GF-D8 (cell line): ENCODE results near the gene CAV3.

ENCODE experiments used
- DNase-seq: peaks from one replicate; lab custom pipeline; 2025; lab: John Stamatoyannopoulos, UW

CAV3 gene

DNA sequence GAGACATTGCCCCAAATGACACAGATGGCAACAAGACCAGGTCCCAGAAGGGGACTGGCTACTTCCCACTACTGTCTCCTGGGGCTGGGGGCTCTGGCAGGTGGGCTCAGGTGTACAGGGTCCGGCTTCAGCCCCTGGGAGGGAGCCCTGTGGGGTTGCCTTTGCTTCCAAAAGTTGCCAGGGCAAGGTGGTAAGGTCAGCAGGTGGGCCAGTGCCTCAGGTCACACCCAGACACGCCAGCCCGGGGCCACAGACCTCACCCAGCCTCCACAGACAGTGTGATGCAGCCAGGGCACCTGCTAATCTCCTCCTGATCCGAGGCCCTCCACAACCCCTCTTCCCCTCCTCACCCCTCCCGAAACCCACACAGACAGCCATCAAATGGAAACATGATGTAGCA lies 28.3 kb downstream of the CAV3 start:
- DNase-seq: no peak

DNA sequence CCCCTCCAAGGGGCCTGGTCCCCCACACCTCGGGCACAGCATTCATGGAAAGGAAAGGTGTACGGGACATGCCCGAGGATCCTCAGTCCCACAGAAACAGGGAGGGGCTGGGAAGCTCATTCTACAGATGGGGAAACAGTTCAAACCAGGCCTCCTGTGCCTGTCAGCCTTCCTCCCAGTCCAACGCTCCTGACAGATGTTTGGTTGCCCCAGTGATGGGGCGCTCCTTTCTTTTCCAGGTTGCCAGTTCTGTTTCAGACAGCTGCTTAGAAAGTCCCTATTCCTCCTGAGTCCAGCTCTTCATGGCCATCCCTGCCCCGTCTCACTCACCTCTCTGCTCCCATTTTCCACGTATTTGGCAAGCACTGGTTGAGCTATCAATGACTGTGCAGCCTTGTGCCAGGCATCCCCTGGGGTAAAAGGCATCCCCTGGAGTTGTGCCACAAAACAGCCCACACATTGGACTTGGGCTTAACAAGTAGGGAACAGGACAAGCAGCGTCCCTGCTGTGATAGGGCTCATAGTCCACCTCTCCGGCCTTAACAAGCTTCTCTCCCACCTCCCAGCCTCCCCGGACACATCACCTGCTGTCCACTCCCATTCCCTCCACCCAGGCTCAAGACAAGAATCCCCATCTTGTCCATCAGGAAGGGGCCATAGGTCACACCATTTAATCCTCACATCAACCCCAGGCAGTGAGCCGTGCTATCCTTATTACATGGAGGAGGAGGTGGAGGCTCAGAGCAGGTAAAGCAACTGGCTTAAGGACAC lies 29.2 kb downstream of the CAV3 start:
- no peak for DNase-seq

DNA sequence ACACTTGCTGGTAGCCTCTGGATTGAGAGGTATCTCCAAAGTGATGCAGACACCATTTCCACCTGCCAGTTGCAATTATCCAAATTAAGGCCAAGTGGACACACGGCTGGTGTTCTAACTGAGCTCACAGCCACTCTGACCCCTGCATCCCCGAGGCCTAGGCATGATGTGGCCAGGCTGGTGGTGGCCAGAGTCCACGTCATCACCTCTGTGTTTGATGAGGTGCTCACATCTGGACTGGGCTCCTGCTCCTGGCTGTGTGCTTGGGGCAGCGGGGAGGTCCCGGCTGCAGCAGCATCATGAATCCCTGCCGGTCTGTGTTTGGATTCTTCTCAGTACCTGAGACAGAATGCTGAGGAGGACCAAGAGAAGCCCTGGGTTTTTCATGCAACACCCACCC lies 30.9 kb downstream of the CAV3 start:
- no peak for DNase-seq

DNA sequence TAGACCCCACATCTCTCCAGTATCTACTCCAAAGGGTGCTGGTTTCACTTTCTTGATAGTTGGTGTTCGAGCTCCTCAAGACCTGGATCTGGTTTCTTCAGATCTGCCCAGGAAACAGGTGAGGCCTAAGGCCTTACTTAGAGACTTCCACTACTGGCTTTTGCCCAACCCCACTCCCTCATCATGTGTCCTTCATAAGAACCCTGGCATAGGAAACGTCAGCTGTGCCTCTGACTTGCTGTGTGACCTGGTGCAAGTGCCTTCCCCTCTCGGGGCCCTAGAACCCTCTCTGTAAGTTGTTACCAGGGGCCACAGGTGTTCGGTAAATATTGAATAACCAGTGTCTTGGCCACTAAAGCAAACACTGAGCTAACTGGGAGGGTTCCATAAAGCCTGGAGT lies 31.9 kb downstream of the CAV3 start:
- no peak for DNase-seq

DNA sequence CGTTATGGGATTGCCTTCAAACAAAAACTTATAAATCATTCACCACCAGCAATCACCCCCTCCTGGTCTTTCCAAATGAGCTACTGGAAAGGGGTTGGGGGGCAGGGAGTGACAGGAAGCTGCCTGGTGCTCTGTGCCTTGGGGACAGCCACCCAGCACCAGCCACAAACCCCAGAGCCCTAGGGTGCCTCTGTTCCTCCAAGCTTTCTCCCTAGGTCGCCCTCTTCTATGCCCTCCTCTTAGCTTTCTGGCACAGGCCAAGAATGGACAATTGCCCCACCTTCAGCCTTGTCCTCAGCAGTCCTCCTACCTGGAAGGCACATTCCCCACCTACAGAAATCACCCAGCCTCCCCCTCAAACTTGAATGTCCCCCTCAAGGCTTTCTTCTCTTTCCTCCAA lies 32.5 kb downstream of the CAV3 start:
- no peak for DNase-seq

DNA sequence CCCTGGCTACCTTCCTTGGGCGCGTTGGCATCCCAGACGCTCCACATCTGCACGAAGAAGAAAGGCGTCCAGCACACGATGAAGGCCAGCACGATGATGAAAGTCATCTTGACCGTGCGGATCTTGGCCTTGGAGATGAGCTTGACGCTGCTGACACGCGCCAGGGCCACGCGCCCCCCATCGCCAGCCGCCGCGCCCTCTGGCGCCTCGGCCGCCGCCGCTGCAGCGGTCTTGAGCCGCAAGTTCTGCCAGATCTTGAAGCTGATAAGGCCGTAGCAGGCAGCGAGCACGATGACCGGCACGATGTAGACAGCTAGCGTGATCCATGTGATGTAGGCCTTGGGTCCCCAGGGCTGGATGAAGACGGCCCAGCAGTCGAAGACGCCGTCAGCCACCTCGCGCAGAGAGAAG lies 33.7 kb downstream of the CAV3 start:
- DNase-seq: no peak

DNA sequence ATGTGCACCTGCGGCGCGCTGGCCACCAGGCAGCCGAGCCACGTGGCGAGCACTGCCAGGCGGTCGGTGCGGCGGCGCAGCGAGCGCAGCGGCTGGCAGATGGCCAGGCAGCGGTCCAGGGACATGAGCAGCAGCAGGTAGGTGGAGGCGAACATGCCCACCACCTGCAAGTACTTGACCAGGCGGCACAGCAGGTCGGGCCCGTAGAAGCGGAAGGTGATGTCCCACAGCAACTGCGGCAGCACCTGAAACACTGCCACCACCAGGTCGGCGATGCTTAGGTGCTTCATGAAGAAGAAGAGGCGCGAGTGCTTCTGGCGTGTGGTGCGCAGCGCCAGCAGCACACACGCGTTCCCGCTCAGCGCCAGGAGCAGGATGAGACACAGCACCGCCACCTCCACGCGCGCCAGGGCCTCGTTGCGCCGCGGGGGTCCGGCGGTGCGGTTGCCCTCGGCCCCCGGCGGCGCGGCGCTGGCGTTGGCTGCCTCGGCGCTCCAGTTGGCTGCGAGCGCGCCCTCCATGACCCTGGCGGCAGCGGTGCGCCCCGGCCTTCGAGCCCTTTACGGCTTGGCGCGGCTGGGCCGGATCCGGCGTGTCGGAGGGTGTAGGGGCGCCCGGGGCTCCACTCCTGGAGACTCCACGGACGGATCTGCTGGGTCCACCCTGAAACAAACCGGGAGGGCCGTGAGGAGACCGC lies 34.2 kb downstream of the CAV3 start:
- no peak for DNase-seq

DNA sequence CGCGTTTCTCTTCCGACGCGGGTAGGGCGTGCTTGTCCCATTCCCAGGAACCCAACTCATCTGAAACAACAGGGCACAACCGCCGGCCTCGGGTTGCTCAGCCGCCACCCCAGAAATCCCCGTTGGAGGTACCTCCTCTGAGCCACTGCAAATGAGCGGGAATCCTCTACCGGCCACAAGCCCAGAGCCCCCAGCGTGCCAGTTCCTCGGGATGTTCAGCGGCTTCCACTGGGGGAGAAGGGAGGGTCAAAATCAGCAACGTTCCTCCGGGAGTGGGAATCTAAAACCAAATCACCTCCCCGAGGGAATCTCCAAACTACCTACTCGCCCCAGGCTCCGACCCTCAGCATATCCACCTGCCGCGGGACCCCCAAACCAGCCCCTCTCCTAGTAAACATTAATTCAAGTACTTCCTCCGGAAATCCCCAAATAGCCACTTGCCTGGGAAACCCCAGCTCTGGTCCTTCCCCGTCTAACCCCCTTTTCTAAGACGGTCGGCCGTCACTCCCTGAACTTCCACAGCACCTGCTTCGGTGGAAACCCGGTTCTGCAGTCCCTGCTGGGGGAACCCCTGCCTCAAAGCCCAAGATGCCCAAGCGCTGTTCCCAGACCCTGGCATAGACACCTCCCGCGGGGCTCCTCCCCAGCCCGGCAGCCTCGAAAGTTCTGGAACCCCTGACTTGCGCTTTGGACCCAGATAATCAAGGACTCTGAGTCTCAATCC lies 34.9 kb downstream of the CAV3 start:
- DNase-seq: no peak

DNA sequence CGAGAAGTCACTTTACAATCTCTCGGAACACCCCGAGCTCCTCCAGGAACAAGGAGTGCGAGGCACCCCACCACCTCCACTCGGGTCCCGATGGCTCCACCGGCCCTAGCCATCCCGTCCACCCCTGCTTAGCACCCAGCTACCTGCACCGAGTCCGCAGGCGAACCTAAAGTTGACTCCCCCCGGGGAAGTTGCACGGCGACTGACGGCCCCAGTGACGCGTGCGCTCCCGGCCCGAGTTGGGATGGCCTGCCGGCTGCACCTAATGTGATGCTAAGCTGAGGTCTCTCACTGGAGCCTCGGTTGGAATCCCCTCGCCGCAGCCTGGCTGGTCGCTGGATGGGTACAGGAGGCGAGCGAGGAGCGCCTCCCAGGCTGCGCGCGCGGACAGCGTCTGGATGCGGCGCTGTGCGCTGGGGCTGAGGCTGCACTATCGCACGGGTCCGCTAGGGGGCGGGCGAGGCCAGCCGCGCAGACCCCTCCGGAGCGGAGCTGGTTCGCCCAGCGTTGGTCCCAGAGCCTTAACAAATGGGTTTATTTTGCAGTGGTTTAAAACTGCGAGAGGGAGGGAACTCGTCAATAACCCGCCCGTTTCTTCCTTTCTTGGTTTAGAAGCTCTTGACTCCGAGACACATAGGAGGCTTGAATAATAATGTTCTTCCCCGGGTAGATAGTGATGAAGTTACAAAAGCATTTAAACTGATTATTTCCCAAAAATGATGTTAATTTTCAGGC lies 35.7 kb downstream of the CAV3 start, which contains the start of gene OXTR:
Gene OXTR (minus strand): TSS at position 526 of the 735 bp plus-strand sequence. CDS start 1,426 bp downstream, outside the sequence.
- no peak for DNase-seq

DNA sequence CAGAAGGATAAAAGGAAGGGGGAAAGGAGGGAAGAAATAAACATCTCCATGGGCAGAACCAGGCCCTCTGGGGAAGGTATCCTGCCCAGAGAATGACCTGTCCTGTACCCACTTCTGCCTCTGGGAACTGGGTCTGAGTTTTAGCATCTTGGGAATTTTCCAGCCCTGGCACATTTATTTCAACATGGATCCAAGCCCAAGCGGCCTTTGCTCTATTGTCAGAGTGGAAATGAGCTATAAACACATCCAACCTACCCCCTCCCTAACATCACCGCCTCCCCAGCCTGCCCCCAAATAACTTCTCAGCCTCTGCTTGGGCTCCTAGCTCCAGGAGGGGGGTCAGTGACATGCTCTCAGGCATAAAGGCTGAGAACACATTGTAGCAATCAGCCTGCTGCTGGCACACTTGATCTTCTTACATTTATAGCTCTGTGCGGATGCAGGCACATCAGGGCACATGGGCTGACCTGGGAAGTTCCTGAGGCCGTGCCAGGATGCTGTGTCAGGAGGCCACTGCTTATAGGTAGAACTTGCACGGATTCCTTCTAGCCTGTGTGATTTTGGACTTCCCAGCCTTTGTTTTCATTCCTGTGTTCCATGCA lies 40.4 kb downstream of the CAV3 start:
- no peak for DNase-seq

DNA sequence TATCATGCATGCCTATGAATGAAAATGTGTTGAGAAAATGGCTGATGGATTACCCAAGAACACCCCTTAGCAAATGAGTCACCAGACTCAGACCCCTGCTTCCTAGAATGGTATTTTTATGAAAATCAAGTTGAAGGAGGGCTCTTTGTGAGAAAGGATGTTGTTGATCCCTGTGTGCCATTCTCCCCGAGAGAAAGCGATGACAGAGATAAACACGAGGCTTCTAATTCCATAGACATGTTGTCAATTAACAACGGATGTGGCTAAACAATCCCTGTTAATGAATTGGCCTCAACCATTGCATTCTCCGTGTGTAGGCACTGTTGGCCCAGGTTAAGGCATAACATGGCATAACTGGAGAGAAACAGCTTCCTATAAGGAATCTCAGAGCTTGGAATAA lies 41.6 kb downstream of the CAV3 start:
- no peak for DNase-seq

DNA sequence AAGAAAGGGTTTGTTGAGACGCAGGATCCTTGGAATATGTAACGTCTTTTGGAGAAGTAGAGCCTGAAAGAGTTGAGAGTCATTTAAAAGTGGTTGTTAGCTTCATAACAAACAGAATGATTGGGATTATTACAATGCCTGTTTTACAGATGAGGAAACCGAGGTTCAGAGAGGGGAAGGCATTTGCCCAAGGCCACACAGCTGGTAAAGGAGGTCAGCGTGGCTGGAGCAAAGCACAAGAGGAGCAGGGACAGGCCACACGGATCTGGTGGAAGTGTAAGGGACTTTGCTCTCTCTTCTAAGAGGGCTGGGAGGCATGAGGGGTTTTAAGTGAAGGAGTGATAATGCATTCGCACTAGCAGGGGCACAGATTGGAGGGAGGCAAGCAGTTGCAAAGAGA lies 42.0 kb downstream of the CAV3 start:
- DNase-seq: no peak

DNA sequence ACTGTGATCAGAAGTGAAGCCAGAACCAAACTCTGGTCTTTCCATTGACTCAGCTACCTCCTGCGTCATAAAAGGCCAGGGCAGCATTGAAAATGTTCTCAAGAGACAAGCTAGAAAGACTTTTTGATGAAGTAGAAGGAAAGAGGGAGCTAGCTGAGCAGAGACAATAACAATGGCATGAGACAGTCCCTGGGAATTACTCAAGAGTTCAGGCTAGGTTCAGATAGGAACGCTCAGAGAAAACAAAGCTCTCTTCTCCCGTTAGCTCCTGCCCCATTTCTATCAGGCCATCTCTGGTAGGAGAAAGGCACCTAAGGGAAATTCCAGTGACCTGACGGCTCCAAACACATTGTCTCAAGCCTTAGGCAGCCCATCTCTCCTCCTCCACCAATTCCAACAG lies 42.8 kb downstream of the CAV3 start:
- DNase-seq: no peak

DNA sequence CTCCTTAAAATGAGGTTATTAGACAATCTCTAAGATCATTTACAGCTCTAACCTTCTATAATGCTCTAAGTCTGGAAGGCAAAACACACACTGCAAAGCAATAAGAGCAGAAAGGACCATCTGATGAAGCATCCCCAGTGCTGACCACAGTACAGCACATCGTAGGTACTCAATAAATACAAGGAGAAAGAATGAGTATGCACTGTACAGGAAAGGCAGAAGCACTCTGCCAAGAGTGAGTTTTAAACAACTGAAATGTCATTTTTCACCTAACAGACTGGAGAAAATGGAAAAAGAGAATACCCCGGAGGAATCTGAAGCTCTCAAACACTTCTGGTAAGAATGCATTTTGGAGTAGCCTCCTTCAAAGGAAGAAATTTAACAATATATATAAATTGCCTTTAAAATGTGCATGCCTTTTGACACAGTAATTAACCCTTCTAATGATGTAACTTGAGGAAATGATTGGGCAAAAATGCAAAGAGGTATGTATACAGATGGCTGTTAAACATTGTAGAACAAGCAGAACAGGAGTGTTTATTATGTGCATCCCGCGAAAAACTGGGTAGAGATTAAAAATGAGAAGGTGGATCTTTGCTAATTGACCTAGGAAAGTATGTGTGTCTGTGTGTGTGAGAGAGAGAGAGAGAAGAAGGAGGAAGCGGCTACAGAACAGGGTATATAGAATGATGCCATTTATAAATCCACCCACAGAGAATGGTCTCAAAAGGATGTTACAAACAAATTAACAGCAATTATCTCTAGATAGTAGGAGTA lies 43.8 kb downstream of the CAV3 start:
- DNase-seq: no peak

DNA sequence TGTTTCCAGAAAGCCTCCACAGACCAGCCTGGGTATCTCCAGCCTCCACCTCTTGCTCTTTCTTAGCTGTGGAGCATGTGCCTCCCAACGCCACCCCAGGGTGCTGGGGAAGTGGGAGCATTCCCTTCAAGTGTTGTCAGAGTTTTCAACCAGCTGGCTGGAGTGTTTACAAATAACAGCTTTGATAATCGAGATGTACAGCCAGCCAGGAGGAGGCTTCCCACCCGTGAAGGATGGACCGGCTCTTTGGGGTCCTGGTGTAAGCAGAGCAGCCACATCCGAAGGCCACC lies 44.3 kb downstream of the CAV3 start:
- DNase-seq: no peak

DNA sequence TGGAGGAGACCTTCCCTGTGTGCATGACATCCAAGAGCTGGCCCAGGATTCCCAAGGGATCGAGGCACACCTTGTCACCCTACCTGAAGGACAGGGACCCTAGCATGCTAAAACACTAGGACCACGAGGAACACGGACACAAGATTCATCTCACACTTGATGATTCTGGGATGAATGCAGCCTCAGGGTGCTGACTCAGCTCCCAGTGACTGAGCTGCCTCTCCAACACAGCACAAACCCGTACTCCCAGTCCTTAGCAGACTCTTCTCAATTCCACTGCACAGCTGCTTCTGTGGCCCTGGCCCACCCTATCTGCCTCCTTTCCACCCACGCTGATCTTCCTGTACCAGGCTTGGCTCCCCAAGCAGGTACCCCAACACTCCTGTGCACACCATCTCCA lies 44.9 kb downstream of the CAV3 start:
- no peak for DNase-seq

DNA sequence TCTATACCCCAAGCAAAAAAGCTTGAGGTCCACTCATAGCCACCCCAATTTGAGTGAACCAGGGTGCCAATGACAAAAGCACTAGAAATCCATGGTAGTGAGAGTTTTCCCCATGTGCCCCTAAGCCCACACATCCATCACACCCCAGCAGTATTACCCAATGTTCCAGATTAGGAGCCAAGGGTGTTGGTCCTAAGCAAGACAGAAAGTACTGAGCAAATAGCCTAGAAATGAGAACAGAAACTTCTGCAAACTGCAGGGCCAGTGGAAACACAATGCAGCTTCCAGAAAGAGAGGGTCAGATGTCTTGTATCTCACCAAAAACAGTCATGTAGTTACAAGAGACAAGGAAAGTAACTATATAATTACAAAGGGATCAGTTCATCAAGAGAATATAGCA lies 46.7 kb downstream of the CAV3 start:
- no peak for DNase-seq

DNA sequence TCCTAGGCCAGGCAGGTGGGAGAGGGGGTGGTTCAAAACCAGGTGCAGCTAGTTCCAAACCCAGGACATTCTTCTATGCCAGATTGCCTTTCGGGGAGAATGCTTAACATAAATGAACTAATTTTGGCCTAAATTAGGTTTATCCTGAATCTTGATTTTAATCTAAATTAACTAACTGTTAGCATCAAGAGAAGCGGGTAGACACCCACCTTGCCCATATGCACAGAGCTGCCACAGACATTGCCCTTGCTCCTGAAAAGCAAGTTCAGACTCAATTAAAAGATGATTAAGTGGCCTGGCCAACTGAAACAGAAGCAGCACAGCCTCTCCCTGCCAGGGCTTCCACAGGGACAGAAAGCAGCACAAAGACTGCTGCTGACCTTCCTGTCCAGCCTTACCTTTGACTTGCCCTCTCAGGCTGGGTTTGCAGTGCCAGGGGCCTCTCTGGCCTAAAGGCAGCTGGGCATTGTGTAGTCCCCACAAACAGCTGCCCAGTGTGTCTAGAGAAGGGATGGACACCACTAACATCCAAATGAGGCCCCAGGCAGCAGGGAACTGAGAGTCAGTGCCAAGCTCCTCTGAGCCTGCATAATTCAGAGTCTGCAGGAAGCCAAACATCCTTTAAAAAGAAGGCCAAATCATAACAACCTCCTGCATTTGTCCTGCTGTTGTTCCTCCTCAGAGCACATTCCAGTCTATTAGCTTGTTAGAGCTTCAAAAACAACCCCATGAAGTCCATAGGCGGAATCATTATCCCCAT lies 51.3 kb downstream of the CAV3 start:
- DNase-seq: no peak

DNA sequence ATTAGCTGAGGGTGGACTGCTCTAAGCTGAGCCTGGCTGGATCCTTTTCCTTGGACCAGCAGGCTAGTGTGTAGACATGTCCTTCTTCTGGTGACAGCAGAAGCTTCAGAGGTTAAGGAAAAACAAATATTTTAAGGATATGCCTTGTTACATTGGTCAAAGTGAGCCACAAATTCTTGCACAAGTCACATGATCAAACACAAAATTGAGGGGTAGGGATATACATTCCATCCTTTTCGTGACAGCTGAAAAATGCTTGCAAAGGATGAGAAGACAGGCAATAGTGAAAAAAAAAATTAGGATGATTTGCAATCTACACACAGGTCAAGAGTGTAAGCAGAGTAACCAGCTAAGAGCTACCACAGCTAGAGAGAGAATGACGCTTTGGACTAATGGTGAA lies 56.9 kb downstream of the CAV3 start:
- DNase-seq: no peak

DNA sequence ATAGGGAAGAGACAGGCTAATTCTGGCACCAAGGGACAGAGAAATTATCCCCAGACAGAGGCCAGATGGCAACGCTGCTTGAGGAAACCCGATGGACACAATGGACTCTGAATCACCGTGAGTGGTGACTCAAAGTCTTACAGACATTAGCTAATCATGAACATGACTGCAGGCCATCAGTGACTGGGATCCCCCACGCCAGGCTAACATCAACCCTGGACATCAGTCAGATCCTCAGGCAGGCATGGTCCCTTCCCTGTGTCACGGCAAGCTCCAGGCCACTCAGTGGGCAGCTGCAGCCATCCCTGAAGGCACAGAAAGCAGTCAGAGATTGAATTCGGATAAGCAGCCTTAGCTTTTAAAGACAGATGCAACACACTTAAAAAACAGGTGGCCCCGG lies 59.6 kb downstream of the CAV3 start:
- no peak for DNase-seq

DNA sequence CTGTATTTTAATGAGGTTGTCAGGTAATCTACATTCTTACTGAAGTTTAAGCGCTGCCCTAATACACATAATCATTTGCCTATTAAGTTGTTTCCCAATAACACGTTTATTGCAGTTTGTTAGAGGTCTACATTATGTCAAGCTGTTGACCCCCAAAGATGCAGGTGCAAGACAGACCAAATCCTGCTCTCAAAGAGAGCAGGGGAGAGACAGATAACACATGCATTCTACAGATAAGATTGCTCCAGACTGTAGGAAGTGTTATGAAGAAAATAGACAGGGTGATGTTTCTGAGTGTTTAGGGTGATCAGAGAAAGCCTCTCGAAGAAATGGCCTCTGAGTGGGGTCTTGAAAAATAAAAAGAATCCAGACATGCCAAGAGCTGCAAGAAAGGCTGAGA lies 60.6 kb downstream of the CAV3 start:
- DNase-seq: no peak
